HepG2 (cell line): Measurements from ENCODE around the gene SKIDA1. TPM values are rescaled to one million over a fixed set of nuclear protein-coding genes. Genes with fewer than 3 reads are reported as not detected.

ENCODE experiments used
- ARNT2 ChIP-seq: sonication (generic); formaldehyde crosslinking; IDR thresholded peaks from 2 replicates; pipeline ENCODE4 v1.8.0; 2022; ENCODE audit warnings: mild to moderate bottlenecking, low read depth, missing genetic modification reagents, moderate library complexity
- BHLHE40 ChIP-seq: IDR thresholded peaks from 2 replicates; pipeline ENCODE4 v1.6.1; 2011; ENCODE audit warnings: low read length, improper control_type of control experiment
- ETV5 ChIP-seq: IDR thresholded peaks from 2 replicates; pipeline ENCODE4 v1.6.1; 2018; ENCODE audit warnings: missing biosample characterization, missing genetic modification reagents, inconsistent platforms, borderline replicate concordance
- HOXA5 ChIP-seq: sonication (generic); formaldehyde crosslinking; IDR thresholded peaks from 2 replicates; pipeline ENCODE4 v1.4.0; 2020; ENCODE audit warnings: missing genetic modification reagents
- KMT2A ChIP-seq: sonication (generic); formaldehyde crosslinking; IDR thresholded peaks from 2 replicates; pipeline ENCODE4 v1.4.0; 2020; ENCODE audit warnings: missing genetic modification reagents
- NCOA2 ChIP-seq: sonication (generic); formaldehyde crosslinking; IDR thresholded peaks from 2 replicates; pipeline ENCODE4 v1.8.0; 2022; ENCODE audit warnings: inconsistent platforms
- NR2F1 ChIP-seq, 2 experiments: fragments of 450-650 bp in 1 of 2; formaldehyde crosslinking in 1 of 2; IDR thresholded peaks; 2 replicates each; pipeline versions ENCODE4 v1.5.0 to v1.6.1; 2016 to 2020; ENCODE audit warnings: mild to moderate bottlenecking in 1 of 2, missing compliant biosample characterization in 1 of 2, missing genetic modification reagents in 1 of 2, moderate library complexity in 1 of 2
- PAXIP1 ChIP-seq: sonication (generic); formaldehyde crosslinking; conservative IDR thresholded peaks from 2 replicates; pipeline ENCODE4 v1.4.0; 2020; ENCODE audit warnings: mild to moderate bottlenecking, missing genetic modification reagents, moderate library complexity
- TBX2 ChIP-seq: sonication (generic); formaldehyde crosslinking; IDR thresholded peaks from 2 replicates; pipeline ENCODE4 v1.5.0; 2020; ENCODE audit warnings: missing genetic modification reagents, mild to moderate bottlenecking, borderline replicate concordance
- ZBTB1 ChIP-seq: sonication (generic); formaldehyde crosslinking; IDR thresholded peaks from 2 replicates; pipeline ENCODE4 v1.4.0; 2020; ENCODE audit warnings: missing genetic modification reagents, borderline replicate concordance
- ZBTB25 ChIP-seq: IDR thresholded peaks from 2 replicates; pipeline ENCODE4 v1.6.1; 2018; ENCODE audit warnings: missing genetic modification reagents
- ZNF709 ChIP-seq: sonication (generic); formaldehyde crosslinking; IDR thresholded peaks from 2 replicates; pipeline ENCODE4 v1.5.0; 2020; ENCODE audit warnings: mild to moderate bottlenecking, missing genetic modification reagents
- polyA plus RNA-seq, 8 experiments: library from polyadenylated mRNA; depleted of rRNA in 3 of 8; stranded (reverse) in 7 of 8; unstranded in 1 of 8; fragments of >200 nt; fragmentation: Illumina TruSeq in 4 of 8; extraction: Trizol in 4 of 8; gene quantifications; 2 replicates each; pipeline versions ENCODE4 v1.2.1 to v1.2.3, GENCODE V29; 2011 to 2016; ENCODE audit warnings: low read depth in 4 of 8, missing spikeins in 1 of 8, mixed read lengths in 1 of 8; ENCODE audit not compliant: insufficient read depth in 1 of 8
- total RNA-seq, 5 experiments: library from RNA; depleted of rRNA; stranded (reverse); fragments of >200 nt; fragmentation: Illumina TruSeq; extraction: Trizol; gene quantifications; 2 replicates each; pipeline ENCODE4 v1.2.3, GENCODE V29; 2016; ENCODE audit warnings: low read depth in 1 of 5
- TF ChIP-seq, protein P1 (sequence below): sonication (generic); formaldehyde crosslinking; IDR thresholded peaks from 2 replicates; pipeline ENCODE4 v1.4.0; 2020; ENCODE audit warnings: mild to moderate bottlenecking, missing genetic modification reagents
- TF ChIP-seq, protein P2 (sequence below): sonication (generic); IDR thresholded peaks from 2 replicates; pipeline ENCODE4 v1.6.1; 2016; ENCODE audit warnings: low read depth, borderline replicate concordance

Gene SKIDA1
- total and polyA plus RNA-seq, 2 of the 13 experiments (the other 11 are each of a cell fraction or from before 2014, with no cell fraction given) = 0.73 to 1.5 TPM

- TF ChIP-seq, protein P1, sequence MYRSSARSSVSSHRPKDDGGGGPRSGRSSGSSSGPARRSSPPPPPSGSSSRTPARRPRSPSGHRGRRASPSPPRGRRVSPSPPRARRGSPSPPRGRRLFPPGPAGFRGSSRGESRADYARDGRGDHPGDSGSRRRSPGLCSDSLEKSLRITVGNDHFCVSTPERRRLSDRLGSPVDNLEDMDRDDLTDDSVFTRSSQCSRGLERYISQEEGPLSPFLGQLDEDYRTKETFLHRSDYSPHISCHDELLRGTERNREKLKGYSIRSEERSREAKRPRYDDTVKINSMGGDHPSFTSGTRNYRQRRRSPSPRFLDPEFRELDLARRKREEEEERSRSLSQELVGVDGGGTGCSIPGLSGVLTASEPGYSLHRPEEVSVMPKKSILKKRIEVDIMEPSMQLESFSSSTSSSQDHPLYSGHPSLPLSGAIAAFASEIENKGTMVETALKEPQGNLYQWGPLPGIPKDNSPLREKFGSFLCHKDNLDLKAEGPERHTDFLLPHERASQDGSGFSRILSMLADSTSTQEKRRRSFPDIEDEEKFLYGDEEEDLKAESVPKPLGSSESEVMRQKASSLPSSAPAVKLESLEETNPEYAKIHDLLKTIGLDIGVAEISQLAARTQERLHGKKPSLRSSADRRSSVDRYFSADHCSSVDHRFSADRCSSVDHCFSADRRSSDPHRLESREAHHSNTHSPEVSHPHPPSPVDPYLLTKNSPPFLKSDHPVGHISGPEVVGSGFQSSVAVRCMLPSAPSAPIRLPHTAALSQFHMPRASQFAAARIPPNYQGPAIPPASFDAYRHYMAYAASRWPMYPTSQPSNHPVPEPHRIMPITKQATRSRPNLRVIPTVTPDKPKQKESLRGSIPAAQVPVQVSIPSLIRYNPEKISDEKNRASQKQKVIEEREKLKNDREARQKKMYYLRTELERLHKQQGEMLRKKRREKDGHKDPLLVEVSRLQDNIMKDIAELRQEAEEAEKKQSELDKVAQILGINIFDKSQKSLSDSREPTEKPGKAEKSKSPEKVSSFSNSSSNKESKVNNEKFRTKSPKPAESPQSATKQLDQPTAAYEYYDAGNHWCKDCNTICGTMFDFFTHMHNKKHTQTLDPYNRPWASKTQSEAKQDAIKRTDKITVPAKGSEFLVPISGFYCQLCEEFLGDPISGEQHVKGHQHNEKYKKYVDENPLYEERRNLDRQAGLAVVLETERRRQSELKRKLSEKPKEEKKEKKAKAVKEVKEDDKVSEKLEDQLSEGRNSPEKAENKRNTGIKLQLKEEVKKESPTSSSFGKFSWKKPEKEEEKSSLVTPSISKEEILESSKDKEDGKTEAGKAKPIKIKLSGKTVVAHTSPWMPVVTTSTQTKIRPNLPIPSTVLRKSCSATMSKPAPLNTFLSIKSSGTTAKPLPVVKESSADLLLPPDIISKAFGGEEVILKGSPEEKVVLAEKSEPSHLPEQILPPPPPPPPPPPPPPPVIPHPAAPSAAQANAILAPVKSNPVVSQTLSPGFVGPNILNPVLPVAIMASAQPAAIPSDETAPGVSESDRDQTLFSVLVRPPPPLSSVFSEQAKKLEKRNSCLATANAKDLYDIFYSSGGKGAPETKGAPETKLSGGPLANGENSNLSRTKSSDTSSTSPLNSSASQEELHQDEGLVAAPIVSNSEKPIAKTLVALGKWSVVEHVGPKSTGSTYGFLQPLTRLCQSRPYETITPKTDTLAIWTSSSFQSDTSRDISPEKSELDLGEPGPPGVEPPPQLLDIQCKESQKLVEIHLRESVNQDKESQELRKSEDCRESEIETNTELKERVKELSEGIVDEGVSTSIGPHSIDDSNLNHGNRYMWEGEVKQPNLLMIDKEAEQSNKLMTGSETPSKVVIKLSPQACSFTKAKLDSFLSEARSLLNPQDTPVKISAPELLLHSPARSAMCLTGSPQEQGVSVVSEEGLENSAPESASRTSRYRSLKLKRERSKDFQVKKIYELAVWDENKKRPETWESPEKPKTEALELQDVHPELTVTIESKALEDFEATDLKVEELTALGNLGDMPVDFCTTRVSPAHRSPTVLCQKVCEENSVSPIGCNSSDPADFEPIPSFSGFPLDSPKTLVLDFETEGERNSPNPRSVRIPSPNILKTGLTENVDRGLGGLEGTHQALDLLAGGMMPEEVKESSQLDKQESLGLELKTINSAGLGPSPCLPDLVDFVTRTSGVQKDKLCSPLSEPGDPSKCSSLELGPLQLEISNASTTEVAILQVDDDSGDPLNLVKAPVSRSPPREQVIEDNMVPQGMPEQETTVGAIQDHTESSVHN = peak; percentile 11; the same call in 1 of the 2 replicates
- TF ChIP-seq KMT2A (CRISPR knock-in tag) (peak; percentile 53; the same call in 1 of the 2 replicates), ETV5 (CRISPR knock-in tag) (peak; percentile 72), BHLHE40 (peak; percentile 87), NCOA2 (CRISPR knock-in tag) (peak; percentile 66), TBX2 (peak; percentile 92; the same call in 1 of the 2 replicates), ARNT2 (peak; percentile 25), ZBTB25 (peak; percentile 100), ZNF709 (CRISPR knock-in tag) (peak; percentile 66), HOXA5 (CRISPR knock-in tag) (peak; percentile 70), PAXIP1 (CRISPR knock-in tag) (peak; percentile 75; the same call in 1 of the 2 replicates), ZBTB1 (CRISPR knock-in tag) (peak; percentile 96; the same call in 1 of the 2 replicates), NR2F1 (CRISPR knock-in tag; IDR thresholded peaks at IDR 0.05) (peak; percentile 96 to 98)
- TF ChIP-seq, protein P2, sequence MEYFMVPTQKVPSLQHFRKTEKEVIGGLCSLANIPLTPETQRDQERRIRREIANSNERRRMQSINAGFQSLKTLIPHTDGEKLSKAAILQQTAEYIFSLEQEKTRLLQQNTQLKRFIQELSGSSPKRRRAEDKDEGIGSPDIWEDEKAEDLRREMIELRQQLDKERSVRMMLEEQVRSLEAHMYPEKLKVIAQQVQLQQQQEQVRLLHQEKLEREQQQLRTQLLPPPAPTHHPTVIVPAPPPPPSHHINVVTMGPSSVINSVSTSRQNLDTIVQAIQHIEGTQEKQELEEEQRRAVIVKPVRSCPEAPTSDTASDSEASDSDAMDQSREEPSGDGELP = no peak
Observed at GRCh38 chr10:21525367-21526187, at the start of gene SKIDA1 (continued).
